Endothelial cell (in vitro differentiated cells): ENCODE results near the gene HIF1A. TPM values are rescaled to one million over a fixed set of nuclear protein-coding genes. Genes with fewer than 3 reads are reported as not detected.

Experiments used
- DNase-seq: peaks from one replicate; pipeline ENCODE4 v3.0.0; 2021; ENCODE audit warnings: low spot score
- H3K27ac Mint-ChIP-seq: one replicate; pipeline ENCODE4 v1.8.0; 2021; ENCODE audit warnings: mixed read lengths, inconsistent platforms; ENCODE audit not compliant: unreplicated experiment
- H3K27me3 Mint-ChIP-seq: one replicate; pipeline ENCODE4 v1.8.0; 2021; ENCODE audit warnings: mild to moderate bottlenecking, moderate library complexity, mixed read lengths, inconsistent platforms; ENCODE audit not compliant: unreplicated experiment
- H3K36me3 Mint-ChIP-seq: one replicate; pipeline ENCODE4 v1.8.0; 2021; ENCODE audit warnings: mild to moderate bottlenecking, low read depth, mixed read lengths, inconsistent platforms; ENCODE audit not compliant: unreplicated experiment
- H3K4me1 Mint-ChIP-seq: one replicate; pipeline ENCODE4 v1.8.0; 2021; ENCODE audit warnings: mild to moderate bottlenecking, mixed read lengths, inconsistent platforms; ENCODE audit not compliant: unreplicated experiment
- H3K4me3 Mint-ChIP-seq: one replicate; pipeline ENCODE4 v1.8.0; 2021; ENCODE audit warnings: mild to moderate bottlenecking, mixed read lengths, inconsistent platforms; ENCODE audit not compliant: unreplicated experiment
- H3K9me3 Mint-ChIP-seq: one replicate; pipeline ENCODE4 v1.8.0; 2021; ENCODE audit warnings: mixed read lengths, inconsistent platforms; ENCODE audit not compliant: unreplicated experiment
- CTCF ChIP-seq: fragments of 200-600 bp; sonication (generic); IDR thresholded peaks from one replicate; pipeline ENCODE4 v1.5.0; 2021; ENCODE audit warnings: antibody characterized with exemption; ENCODE audit not compliant: unreplicated experiment
- total RNA-seq: library from RNA; stranded (reverse); fragmentation: NEBNext Ultra II Directional; extraction: Animal tissue kit (Norgen Biotek cat#: 25700); gene quantifications from one replicate; pipeline ENCODE4 v1.2.1, GENCODE V29; 2021; ENCODE audit not compliant: unreplicated experiment

Gene HIF1A
- total RNA-seq, 1 donor from 2014 or later, result 203 TPM

GRCh38 chr14:61746881-61747280, 51.6 kb downstream of the HIF1A start:
- Mint-ChIP-seq H3K36me3 (peaks cover 13% of the 10 kb centered on the region), H3K27ac (no peak overlapping the region), H3K9me3 (no peaks in the 10 kb centered on the region), H3K4me3 (peak overlapping the region; percentile 65), H3K27me3 (peaks cover 3% of the 10 kb centered on the region), H3K4me1 (peaks cover 2% of the 10 kb centered on the region)
- no peak for DNase-seq
- no peak for TF ChIP-seq CTCF

- H3K36me3 Mint-ChIP-seq, result peaks cover 13% of the 10 kb centered on the region
- no peak overlapping the region for H3K27ac Mint-ChIP-seq
- no peak for DNase-seq
- no peak for TF ChIP-seq CTCF
- peak overlapping the region; percentile 65 for H3K4me3 Mint-ChIP-seq
- no peaks in the 10 kb centered on the region for H3K9me3 Mint-ChIP-seq
- peaks cover 3% of the 10 kb centered on the region for H3K27me3 Mint-ChIP-seq
- H3K4me1 Mint-ChIP-seq, result peaks cover 2% of the 10 kb centered on the region
Observed at GRCh38 chr14:61747342-61747741, 52.0 kb downstream of the HIF1A start.

GRCh38 chr14:61749264-61749663, 54.0 kb downstream of the HIF1A start:
- H3K27me3 Mint-ChIP-seq, result peaks cover 3% of the 10 kb centered on the region
- no peak for DNase-seq
- no peak overlapping the region for H3K4me3 Mint-ChIP-seq
- no peaks in the 10 kb centered on the region for H3K9me3 Mint-ChIP-seq
- no peak overlapping the region for H3K27ac Mint-ChIP-seq
- H3K36me3 Mint-ChIP-seq, result peaks cover 13% of the 10 kb centered on the region
- H3K4me1 Mint-ChIP-seq, result peaks cover 2% of the 10 kb centered on the region
- TF ChIP-seq CTCF, result no peak

- Mint-ChIP-seq H3K4me3 (no peak overlapping the region), H3K9me3 (no peaks in the 10 kb centered on the region), H3K27me3 (peaks cover 3% of the 10 kb centered on the region), H3K4me1 (peaks cover 2% of the 10 kb centered on the region), H3K36me3 (peaks cover 13% of the 10 kb centered on the region), H3K27ac (no peak overlapping the region)
- DNase-seq, result no peak
- TF ChIP-seq CTCF, result no peak
Observed at GRCh38 chr14:61749867-61750266, 54.6 kb downstream of the HIF1A start.

GRCh38 chr14:61750708-61751474, 55.6 kb downstream of the HIF1A start:
- no peaks in the 10 kb centered on the region for H3K9me3 Mint-ChIP-seq
- peaks cover 3% of the 10 kb centered on the region for H3K27me3 Mint-ChIP-seq
- H3K4me1 Mint-ChIP-seq, result peaks cover 2% of the 10 kb centered on the region
- no peak for TF ChIP-seq CTCF
- DNase-seq, result peak; percentile 69
- H3K36me3 Mint-ChIP-seq, result peaks cover 8% of the 10 kb centered on the region
- no peak overlapping the region for H3K27ac Mint-ChIP-seq
- H3K4me3 Mint-ChIP-seq, result peak overlapping the region; percentile 71
